Activated CD8-positive, alpha-beta memory T cell treated with anti-CD3 and anti-CD28 coated beads, Interleukin-2, amount 50 U/mL, for 24 hours (primary cell): Measurements from ENCODE around the gene NYNRIN.

Experiments
- DNase-seq: peaks from one replicate; pipeline ENCODE4 v3.0.0-alpha.2; 2020; ENCODE audit errors: extremely low read depth

Gene NYNRIN

DNA sequence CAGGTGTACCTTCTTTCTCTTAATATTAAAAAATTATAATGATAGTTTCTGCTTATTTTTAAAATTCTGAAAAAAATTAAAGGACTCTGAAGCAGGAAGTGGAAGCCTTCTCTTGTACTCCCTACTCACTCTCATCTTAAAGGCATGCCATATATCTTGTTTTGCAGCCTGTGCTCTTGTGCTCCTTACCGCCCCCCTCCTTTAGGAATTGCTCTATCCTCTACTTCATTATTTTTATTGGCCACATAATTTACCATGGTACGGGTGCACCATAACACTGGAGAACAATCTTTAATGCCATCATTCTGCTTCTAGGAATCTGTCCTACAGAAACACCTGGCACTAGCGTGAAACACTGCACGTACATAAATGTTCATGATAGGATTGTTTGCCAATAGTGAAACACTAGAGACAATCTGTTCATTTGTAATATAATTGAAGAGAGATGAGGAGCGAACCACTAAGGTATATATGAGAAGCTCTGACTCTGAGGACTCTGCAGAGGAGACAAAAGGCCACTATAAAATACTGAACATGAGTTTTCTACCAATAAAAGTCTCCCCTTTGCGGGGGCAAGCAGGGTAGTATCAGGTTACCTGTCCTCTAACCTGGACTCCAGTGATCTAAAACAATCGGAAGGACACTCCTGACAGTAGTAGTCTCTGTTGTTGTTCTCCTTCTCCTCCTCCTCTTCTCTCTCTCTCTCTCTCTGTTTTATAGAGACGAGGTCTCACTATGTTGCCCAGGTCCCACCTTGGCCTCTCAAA is 6.3 kb upstream of the NYNRIN start:
- no peak for DNase-seq

DNA sequence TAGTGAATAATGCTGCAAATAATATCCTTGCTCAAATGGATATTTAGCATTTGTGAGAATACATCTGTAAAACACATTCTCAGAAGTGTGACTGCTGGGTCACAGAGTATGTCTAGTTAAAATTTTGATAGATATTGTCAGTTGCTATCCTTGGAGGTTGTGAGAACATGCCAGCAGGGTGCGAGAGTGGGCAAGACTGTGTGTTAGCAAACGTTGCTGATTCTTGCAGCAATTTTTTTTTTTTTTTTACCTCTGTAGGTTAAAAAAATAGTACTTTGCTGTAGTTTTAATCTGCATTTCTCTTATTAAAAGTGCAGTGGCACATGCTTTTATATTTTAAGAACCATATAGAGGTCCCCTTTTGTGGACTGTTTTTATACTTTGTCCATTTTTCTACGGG is 4.5 kb upstream of the NYNRIN start:
- DNase-seq: no peak

DNA sequence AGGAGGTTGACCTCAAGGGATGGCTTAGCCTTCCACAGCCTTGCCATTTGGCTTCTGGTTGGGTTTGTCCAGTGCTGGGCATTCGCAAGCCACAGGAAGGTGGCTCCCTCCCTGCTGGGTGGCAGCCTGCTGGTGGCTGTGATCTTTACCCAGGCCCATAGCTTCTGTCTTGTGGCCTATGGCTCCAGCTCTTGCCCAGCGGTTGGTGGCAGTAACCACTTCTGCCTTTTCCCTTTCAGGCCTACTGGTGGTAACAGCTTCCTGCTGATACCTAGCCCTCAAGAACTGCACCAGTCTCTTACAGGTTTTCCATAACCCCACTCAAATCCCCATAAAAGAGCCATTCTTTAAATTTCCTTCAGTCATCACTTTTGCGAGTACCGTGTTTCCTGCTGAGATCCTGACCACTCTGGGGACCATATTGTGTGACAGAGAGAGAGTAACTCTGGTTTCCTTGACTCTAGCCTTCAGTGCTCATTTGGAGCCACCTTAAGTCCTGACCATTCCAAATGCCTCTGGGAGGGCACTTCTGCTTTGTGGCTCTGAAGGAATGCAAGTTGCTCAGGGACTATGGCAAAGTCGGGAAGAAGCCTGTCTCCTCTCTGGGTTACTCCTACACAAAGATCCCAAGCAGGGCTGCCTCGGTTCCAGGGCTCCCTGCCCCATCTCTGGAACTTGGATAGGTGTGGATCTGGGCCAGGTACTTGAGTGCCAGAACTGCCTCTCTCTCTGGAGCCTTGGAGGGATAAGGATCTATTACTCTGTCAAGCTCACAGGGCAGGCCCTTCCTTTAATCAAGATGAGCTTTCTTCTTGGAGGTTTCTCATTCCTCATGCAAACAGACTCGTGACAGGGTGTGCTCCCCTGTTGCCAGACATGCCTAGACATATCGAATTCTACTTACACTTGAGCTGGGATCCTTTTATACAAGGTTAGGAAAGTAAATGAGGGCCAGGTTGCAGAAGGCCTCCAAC is 2.9 kb upstream of the NYNRIN start:
- no peak for DNase-seq

DNA sequence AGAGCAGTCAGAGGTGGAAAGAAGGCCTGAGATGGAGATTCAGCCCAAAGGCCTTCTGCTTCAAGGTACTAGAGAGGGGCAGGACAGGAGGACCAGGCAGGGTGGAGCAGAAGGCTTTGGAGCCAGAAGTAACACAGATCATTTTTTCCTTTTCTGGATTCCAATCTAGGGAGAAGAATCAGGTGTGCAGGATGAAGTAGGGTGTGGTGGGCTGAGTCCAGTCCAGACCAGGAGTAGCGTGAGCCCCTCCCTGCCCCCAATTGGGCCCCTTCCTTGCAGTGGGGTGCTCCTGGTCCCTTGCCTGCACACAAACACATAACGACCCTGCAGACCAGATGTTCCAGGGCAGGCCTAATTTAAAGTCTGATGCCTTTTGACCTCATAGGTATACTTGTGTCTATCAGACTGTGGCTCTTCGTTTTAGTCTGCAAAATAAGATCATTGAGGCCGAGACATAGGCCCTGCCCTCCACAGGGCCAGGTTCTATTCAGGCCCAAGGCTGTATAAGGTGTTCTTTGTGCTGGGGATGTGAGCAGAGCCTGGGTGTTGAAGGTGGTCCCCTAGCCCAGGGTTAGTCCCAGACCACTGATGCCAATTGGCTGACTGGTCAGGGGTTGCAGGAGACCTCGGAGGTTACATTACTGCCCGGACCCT is 1.0 kb upstream of the NYNRIN start:
- no peak for DNase-seq

DNA sequence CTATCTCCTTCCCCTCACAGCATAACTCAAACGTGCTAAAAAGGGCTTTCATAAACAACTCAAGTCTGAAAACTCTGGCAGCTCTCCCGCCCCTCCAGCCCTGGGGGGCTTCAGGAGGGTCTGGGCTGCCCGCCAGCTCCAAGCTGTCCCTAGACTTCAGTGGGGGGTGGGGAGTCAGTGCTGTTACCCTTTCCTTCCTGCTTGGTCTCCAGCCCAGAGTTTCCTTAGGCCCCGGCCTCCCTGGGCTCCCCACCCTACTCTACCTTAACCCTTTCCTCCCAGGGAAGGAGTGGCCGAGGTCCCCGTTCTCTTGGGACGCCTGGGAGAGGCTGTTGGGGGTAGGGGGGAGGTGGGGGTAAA is 530 bp upstream of the NYNRIN start:
- no peak for DNase-seq

DNA sequence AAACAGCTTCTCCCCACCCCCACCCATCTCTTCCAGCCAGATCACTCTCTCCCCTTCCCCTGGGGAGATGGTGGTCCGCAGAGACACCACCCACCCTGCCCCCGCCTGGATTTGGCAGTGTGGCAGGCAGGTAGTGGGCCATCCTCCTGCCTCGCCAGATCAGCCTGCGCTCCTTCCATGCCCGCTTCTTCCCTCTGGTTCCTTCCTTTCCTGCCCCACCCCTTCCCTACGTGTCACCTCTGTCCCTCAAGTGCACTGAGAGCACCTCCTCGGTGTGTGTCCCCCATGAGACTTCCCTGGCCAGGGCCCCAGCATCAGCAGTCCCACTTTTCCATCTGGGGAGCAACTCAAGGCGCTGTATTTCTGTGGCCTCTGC is 632 bp downstream of the NYNRIN start:
- DNase-seq: no peak

DNA sequence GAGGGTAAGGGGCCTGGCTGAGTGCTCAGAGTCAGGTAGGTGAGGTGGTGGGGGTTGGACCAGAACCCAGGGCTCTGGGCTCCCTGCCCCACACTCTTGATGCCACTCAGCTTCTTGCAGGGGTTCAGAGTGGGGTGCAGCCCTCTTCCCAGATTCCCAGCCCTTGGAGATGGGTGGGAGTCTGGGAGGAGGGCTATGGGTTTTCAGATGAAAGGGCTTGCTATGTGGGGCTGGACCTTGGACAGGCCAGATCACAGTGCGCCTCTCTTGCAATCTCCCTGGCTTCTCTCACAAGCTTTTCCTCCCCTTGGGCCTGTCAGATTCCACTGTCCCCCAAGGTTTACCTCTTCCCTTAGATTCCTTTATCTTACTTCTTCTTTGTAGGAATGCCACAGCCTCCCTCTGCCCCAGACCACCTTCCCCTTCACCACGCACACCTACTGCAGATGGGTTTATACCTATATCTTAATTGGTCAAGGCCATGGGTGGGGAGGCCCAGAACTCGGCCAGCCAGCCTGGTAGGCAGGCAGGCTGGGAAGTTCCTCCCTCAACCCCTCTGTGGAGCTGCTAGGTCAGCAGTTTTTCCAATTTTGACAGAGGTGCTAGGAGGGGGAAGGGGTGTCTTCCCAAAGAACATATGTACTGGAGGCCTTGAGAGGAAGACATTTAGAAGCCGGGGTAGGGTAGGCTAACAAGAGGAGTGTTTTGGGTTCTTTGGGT is 1.4 kb downstream of the NYNRIN start:
- DNase-seq: no peak

DNA sequence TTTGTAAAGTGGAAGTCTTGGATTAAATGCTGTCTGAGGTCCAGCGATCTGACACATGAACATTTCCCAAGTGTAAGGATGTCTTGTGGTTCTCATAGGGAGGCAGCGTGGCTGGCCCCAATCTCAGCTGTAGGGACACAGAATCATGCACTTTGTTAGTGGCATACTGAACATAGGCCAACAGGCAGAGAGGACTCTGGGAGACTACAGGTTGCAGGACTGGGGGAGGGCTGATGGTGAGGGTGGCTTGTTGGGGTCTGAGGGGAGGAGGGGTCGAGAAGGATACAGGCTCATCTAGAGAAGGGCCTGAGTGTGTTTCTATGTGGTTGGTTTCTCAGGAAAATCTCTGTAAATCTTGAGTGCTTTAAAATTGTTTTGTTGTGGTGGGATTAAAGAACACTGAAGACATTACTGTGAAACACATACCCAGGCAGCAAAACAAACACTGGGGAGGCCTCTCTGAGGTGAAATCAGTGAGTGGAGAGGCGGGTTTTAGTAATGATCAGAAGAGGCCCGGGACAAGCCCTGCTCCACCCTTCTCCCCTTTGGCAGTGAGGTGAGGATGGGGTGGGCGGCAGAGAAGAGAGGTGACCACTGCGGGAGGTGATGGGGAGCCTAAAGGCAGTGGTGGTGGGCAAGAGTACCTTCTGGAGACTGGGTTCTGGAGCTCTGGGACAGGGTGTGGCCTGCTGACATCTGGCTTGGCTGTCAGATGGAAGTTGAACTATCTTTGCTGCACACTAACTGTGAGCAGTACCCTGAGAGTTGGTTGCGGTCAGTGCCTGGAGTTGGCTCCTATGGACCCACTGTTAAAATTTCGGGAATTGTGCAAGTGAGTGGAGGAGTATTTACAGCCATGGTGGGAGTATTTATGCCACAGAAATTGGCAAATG is 3.3 kb downstream of the NYNRIN start:
- no peak for DNase-seq

DNA sequence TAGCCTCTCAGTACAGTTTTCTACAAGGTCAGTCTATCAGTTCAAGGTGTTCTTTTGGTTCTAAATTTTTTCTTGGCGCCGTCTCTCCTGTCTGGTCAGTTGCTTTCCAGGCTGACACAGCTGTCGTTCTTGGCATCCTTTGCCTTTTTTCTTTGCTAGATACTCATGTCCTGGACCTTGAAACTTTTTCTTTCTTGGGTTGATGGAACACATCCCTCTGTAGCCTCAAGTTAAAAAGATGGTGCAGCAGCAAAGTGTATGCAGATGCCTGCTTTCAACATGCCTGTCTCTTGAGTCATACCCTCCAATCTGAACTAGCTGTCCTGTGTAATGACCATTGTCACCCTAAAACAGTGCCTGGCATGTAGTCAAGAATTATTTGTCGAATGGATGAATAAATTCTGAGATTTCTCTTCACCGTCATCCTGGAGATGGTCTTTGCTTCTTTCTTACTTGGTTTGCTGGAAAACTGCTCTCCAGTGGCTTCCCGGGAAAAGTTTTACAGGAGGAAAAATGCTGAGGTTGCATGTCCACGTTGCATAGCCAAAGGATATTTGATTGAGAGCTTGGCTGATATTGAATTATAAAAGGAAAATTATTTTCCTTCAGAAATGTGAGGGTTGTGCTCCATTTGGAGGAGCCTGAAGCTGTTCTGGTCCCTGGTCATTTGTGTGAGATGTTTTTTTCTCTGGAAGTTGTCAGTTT is 4.6 kb downstream of the NYNRIN start:
- DNase-seq: no peak

DNA sequence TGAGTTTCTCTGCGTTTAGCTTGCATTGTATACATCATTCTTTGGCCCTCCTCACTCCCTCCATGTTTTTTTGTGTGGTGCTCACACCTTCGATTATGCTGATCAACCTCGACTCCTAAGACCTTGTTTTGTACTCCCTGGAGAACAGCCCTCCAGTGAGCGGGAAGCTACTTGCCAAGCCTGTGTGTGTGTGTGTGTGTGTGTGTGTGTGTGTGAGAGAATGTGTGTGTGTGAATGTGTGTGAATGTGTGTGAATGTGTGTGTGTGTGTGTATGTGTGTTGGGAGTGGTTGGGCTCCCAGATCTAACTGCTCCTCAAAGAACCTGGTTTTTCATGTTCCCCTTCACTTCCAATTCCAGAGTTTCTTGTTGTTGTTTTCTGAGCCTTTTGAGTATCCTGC is 6.0 kb downstream of the NYNRIN start:
- DNase-seq: no peak

DNA sequence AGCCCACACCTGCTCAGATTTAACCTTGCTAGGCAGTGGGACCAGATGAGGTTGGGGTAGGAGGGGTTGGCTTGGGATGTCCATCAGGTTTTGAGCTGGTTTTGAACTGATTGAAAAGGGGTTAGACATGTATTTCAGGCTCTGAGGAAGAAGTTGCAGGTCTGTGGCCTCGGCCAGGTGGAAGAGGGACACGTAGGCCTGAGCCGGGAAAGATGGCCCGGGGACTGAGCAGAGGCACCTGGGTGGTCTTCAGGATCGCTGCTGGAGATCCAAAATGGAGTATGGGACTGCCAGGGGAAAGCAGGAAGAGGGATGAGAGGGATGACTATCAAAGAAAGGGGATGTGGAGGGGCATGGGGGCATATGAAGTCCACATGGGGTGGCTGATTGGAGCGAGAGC is 7.6 kb downstream of the NYNRIN start:
- no peak for DNase-seq

DNA sequence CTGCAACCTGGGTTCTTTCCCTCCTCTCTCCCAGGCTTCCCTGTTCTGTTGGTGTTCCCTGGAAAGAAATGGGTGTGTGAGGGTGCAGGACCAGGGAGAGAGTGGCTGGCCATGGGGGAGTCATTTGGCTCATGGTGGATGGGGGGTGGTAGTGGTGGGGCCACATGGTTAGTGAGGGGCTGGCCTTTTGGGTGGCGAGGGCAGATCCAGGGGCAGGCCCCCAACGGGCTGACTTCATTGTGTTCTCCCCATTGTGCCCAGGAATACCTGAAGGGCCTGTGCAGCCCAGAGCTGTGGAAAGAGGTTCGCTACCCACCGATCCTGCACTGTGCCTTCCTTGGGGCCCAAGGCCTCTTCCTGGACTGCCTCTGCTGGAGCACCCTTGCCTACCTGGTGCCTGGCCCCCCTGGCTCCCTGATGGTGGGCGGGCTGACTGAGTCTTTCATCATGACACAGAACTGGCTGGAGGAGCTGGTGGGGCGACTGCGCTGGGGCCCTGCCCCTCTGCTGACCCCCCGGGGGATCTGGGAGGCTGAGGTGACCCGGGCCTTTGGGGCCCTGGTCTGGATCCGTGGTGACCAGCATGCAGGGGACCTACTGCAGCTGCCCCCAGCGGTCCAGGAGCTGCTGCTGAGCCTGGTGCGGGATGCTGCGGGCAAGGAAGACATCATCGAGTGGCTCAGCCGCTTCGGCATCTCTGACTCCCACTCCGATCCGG is 9.0 kb downstream of the NYNRIN start:
- DNase-seq: no peak

DNA sequence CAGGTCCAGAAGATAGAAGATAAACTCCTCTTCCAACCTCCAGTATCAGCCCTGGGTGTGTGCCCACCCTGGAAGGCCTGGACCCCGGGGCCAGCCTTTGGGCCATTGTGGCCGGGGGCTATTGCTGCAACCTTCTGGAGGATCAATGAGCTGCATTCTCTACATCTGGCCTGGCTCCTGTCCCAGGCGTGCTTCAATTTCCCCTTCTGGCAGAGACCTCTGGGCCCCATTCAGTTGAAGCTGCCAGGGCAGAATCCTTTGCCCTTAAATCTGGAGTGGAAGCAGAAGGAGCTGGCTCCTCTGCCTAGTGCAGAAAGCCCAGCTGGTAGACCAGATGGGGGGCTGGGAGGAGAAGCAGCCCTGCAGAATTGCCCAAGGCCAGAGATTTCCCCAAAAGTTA is 10.0 kb downstream of the NYNRIN start:
- no peak for DNase-seq

DNA sequence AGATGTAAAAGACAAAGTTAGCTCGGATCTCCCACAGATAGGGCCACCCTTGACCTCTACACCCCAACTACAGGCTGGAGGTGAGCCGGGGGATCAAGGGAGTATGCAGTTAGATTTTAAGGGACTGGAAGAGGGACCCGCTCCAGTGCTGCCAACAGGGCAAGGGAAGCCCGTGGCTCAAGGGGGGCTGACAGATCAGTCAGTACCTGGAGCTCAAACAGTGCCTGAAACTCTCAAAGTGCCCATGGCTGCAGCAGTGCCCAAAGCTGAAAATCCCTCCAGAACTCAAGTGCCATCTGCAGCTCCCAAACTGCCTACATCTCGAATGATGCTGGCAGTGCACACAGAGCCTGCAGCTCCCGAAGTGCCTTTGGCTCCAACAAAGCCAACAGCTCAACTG is 10.4 kb downstream of the NYNRIN start:
- no peak for DNase-seq

DNA sequence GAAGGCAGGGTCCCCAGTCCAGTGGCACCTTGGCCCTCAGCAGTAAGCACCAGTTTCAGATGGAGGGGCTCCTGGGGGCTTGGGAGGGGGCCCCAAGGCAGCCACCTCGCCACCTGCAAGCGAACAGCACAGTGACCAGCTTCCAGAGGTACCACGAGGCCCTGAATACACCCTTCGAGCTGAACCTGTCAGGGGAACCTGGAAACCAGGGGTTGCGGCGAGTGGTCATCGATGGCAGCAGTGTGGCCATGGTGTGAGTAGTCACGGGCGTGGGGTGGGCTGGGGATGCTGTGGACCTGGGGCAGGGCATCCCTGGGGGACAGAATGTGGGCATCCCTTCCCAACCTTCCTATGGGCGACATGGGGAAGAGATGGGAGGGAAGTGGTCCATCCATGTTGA is 11.2 kb downstream of the NYNRIN start:
- no peak for DNase-seq

DNA sequence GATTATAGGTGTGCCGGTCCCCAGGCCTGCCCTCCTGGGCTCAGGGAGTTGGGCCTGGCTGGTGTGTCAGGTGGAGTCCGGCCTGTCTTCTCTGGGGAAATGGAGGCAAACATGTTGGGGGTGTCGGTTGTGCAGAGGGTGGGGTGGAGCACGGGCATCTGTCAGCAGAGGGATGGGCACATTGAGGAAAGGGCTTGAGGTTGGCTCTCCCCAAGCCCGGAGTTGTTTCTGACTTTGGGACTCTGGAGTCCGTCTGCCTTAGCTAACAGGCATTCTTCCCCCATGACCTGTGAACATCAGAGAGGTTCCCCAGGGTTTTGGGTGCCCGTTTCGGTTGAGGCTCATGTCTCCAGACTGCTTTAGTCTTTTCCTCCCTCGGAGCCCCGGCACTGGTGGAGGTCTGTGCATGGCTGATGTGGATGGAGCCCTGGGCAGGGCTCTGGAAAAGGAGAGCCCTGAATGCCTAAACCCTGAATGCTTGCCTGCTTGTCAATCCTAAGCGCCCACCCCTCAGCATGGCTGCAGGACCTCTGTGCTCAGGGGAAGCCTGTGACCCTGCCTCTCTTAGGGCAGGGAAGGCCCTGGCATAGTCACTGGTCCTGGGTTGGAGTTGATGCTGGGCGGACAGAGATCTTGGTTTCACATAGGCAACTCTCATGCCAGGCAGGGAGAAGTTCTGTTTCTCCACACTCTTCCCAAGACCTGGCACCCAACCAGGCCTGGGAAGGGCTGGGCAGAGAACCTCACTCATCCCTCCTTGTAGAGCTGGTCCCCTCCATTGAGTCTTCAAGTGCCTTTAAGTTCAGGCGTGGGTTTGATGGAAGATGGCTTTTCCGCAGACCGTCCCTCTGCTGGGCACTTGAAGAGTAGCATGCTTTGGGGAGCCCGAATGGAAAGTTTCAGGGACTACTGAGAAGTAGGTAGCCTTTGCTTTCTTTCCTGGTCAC is 12.9 kb downstream of the NYNRIN start:
- DNase-seq: no peak

DNA sequence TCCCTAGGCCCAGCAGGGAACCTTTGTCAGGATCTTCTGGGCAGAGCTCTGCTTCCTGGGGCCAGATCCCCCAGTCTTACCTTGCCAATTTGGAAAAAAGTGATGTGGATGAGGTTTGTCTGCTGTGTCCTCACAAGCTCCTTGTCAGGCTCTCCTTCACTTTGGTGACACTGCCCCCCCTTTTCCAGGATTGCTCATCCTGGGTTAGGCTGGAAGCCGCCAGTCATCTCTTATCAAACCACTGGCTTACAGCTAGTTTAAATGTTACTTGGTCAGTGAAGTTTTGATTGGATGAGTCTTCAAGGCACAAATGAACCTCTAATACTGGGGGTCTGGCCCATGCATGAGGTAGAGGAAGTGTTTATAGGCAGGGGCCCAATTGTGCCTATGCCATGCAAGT is 15.3 kb downstream of the NYNRIN start:
- no peak for DNase-seq

DNA sequence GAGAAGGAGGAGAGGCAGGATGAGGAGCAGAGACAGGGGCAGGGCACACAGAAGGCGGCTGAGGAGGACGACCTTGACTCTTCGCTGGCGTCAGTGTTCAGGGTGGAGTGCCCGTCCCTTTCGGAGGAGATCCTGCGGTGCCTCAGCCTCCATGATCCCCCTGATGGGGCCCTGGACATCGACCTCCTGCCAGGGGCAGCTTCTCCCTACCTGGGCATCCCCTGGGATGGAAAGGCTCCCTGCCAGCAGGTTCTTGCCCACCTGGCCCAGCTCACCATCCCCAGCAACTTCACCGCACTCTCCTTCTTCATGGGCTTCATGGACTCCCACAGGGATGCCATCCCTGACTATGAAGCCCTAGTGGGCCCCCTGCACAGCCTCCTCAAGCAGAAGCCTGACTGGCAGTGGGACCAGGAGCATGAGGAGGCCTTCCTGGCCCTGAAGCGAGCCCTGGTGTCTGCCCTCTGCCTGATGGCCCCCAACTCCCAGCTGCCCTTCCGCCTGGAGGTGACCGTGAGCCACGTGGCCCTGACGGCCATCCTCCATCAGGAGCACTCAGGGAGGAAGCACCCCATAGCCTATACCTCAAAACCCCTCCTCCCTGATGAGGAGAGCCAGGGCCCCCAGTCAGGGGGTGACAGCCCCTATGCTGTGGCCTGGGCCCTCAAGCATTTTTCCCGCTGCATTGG is 16.1 kb downstream of the NYNRIN start:
- DNase-seq: no peak
